Parathyroid adenoma (tissue), 2 donors: Measurements from ENCODE around the gene SLC1A2.
A peak's percentile ranks its signal among the peaks of the same experiment; 100 is the strongest.

Source experiments
- H2AFZ ChIP-seq: fragments of 300-600 bp; sonication (generic); one replicate; pipeline ENCODE4 v1.7.0; 2017; ENCODE audit warnings: antibody characterized with exemption, mild to moderate bottlenecking
- H3K27ac ChIP-seq: fragments of 300-600 bp; sonication (generic); one replicate; pipeline ENCODE4 v1.7.0; 2017
- H3K27me3 ChIP-seq: fragments of 300-600 bp; sonication (generic); one replicate; pipeline ENCODE4 v1.7.0; 2017; ENCODE audit warnings: low read length; ENCODE audit not compliant: control insufficient read depth, insufficient read depth
- H3K36me3 ChIP-seq: fragments of 300-600 bp; sonication (generic); one replicate; pipeline ENCODE4 v1.7.0; 2017; ENCODE audit warnings: low read length; ENCODE audit not compliant: control insufficient read depth, insufficient read depth
- H3K4me1 ChIP-seq: fragments of 300-600 bp; sonication (generic); one replicate; pipeline ENCODE4 v1.7.0; 2017; ENCODE audit warnings: control low read depth
- H3K4me2 ChIP-seq: fragments of 300-600 bp; sonication (generic); one replicate; pipeline ENCODE4 v1.7.0; 2017; ENCODE audit warnings: low read length
- H3K4me3 ChIP-seq: fragments of 300-600 bp; sonication (generic); one replicate; pipeline ENCODE4 v1.7.0; 2017; ENCODE audit warnings: low read depth, low read length
- H3K79me2 ChIP-seq: fragments of 300-600 bp; sonication (generic); one replicate; pipeline ENCODE4 v1.7.0; 2017; ENCODE audit warnings: control low read depth
- H3K9ac ChIP-seq: fragments of 300-600 bp; sonication (generic); one replicate; pipeline ENCODE4 v1.7.0; 2017; ENCODE audit warnings: mild to moderate bottlenecking
- H3K9me3 ChIP-seq: fragments of 300-600 bp; sonication (generic); one replicate; pipeline ENCODE4 v1.7.0; 2017; ENCODE audit warnings: low read length; ENCODE audit not compliant: control insufficient read depth
- TF ChIP-seq, protein P1 (sequence below): fragments of 300-600 bp; sonication (generic); IDR thresholded peaks from one replicate; pipeline ENCODE4 v1.7.0; 2017; ENCODE audit warnings: antibody characterized with exemption, mild to moderate bottlenecking
- donor health status: primary hyperparathyroidism.

Gene SLC1A2

GRCh38 chr11:35344681-35345574 is 74.4 kb downstream of the SLC1A2 start:
- H3K27me3 ChIP-seq = no peaks in the 10 kb centered on the region
- TF ChIP-seq, protein P1, sequence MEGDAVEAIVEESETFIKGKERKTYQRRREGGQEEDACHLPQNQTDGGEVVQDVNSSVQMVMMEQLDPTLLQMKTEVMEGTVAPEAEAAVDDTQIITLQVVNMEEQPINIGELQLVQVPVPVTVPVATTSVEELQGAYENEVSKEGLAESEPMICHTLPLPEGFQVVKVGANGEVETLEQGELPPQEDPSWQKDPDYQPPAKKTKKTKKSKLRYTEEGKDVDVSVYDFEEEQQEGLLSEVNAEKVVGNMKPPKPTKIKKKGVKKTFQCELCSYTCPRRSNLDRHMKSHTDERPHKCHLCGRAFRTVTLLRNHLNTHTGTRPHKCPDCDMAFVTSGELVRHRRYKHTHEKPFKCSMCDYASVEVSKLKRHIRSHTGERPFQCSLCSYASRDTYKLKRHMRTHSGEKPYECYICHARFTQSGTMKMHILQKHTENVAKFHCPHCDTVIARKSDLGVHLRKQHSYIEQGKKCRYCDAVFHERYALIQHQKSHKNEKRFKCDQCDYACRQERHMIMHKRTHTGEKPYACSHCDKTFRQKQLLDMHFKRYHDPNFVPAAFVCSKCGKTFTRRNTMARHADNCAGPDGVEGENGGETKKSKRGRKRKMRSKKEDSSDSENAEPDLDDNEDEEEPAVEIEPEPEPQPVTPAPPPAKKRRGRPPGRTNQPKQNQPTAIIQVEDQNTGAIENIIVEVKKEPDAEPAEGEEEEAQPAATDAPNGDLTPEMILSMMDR = no peak
- H3K9me3 ChIP-seq = no peaks in the 10 kb centered on the region
- H3K9ac ChIP-seq = no peak overlapping the region
- no peaks in the 10 kb centered on the region for H3K4me1 ChIP-seq
- H2AFZ ChIP-seq = no peak overlapping the region
- H3K4me3 ChIP-seq = no peak overlapping the region
- H3K36me3 ChIP-seq = no peaks in the 10 kb centered on the region
- no peak overlapping the region for H3K4me2 ChIP-seq
- no peaks in the 10 kb centered on the region for H3K79me2 ChIP-seq
- no peak overlapping the region for H3K27ac ChIP-seq

- Histone ChIP-seq H3K4me1 (no peaks in the 10 kb centered on the region), H3K9ac (no peak overlapping the region), H3K27me3 (no peaks in the 10 kb centered on the region), H3K27ac (no peak overlapping the region), H2AFZ (no peak overlapping the region), H3K79me2 (no peaks in the 10 kb centered on the region), H3K4me3 (no peak overlapping the region), H3K9me3 (no peaks in the 10 kb centered on the region), H3K4me2 (no peak overlapping the region), H3K36me3 (no peaks in the 10 kb centered on the region)
- TF ChIP-seq, protein P1 = no peak
Measured at GRCh38 chr11:35343033-35343598, 76.2 kb downstream of the SLC1A2 start.

GRCh38 chr11:35340715-35341114 is 78.6 kb downstream of the SLC1A2 start:
- no peak overlapping the region for H3K4me3 ChIP-seq
- no peaks in the 10 kb centered on the region for H3K79me2 ChIP-seq
- no peak overlapping the region for H3K4me2 ChIP-seq
- H3K36me3 ChIP-seq = no peaks in the 10 kb centered on the region
- H3K4me1 ChIP-seq = no peaks in the 10 kb centered on the region
- no peaks in the 10 kb centered on the region for H3K9me3 ChIP-seq
- no peak overlapping the region for H2AFZ ChIP-seq
- peak overlapping the region; percentile 29 for H3K27ac ChIP-seq
- TF ChIP-seq, protein P1 = no peak
- H3K9ac ChIP-seq = no peak overlapping the region
- no peaks in the 10 kb centered on the region for H3K27me3 ChIP-seq

GRCh38 chr11:35340071-35340470 is 79.3 kb downstream of the SLC1A2 start:
- H3K9me3 ChIP-seq = no peaks in the 10 kb centered on the region
- H3K27ac ChIP-seq = peak overlapping the region; percentile 4
- no peak overlapping the region for H3K9ac ChIP-seq
- H3K79me2 ChIP-seq = no peaks in the 10 kb centered on the region
- TF ChIP-seq, protein P1 = no peak
- H3K4me2 ChIP-seq = no peak overlapping the region
- H2AFZ ChIP-seq = no peak overlapping the region
- H3K36me3 ChIP-seq = no peaks in the 10 kb centered on the region
- H3K4me1 ChIP-seq = no peaks in the 10 kb centered on the region
- no peak overlapping the region for H3K4me3 ChIP-seq
- no peaks in the 10 kb centered on the region for H3K27me3 ChIP-seq
